Measurements from ENCODE around the gene CIRBP.

- TF ChIP-seq POLR2A (IDR thresholded peaks at IDR 0.05) (no peak), CTCF (IDR thresholded peaks at IDR 0.05) (no peak)
These were observed 39.6 kb downstream of the CIRBP start for GRCh38 chr19:1308718-1309117.
